ENCODE data around the gene PI16. TPM values are rescaled to one million over a fixed set of nuclear protein-coding genes. Genes with fewer than 3 reads are reported as not detected.

Gene PI16
- total RNA-seq, 1 experiment from 2014 or later: 0.17 TPM

- no peak overlapping the region for H3K4me3 Mint-ChIP-seq
- ChIA-PET CTCF (interaction anchor here (1.2 kb wide), 1 partner anchor 14 kb away, joined by 3 read pairs; no protein-coding TSS in a partner anchor), POLR2A (no interaction called here)
- TF ChIP-seq ZNF281 (CRISPR knock-in tag; IDR thresholded peaks at IDR 0.05) (no peak), ZNF317 (CRISPR knock-in tag; IDR thresholded peaks at IDR 0.05; ENCODE audit: borderline replicate concordance, low read depth) (no peak), IRF2 (CRISPR knock-in tag; IDR thresholded peaks at IDR 0.05; ENCODE audit: borderline replicate concordance, low read depth) (no peak)
- H3K36me3 Mint-ChIP-seq: no peaks in the 10 kb centered on the region
- ATAC-seq (no peak), DNase-seq (ENCODE audit: low spot score) (no peak)
- H3K4me1 Mint-ChIP-seq: 0 out of 2 replicates have a peak, but pooled peaks cover 2% of the 10 kb centered on the region
- no peak overlapping the region; the same call in 1 of the 2 replicates for H3K27ac Mint-ChIP-seq
- no peaks in the 10 kb centered on the region for H3K27me3 Mint-ChIP-seq (ENCODE audit: low read depth)
- H3K9me3 Mint-ChIP-seq: no peaks in the 10 kb centered on the region
Observed at GRCh38 chr6:37004044-37004980, 49.8 kb downstream of the PI16 start.

DNA sequence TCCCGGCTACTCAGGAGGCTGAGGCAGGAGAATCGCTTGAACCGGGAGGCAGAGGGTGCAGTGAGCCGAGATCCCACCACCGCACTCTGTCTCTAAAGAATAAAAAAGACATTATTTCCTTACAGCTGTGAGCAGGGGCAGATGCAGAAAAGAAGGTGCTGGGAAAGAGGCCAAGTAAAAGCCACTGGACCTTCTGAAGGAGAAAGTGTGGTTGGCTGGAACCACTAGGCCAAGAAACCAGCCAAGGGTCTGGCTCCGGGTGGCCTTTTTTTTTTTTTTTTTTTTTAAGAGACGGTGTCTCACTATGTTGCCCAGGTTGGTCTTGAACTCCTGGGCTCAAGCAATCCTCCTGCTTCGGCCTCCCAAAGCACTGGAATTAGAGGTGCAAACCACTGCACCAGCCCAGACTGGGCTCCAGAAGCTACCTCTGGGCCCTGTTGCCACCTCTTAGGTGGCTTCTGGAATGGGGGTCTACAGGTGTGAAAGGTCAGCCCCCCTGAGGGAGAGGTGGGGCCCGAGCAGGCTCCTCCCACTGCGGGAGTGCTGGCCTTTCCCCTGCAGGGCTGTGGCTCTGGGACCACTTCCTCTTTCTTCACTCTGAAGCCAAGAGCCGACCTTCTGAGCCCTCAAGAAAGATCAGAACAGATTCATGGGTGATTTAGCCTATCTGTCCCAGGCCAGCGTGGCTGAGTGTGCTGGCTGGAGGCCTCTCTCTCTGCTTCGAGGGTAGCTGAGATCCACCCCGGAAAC lies 50.7 kb downstream of the PI16 start, which contains the start of gene FGD2:
Gene FGD2, plus strand, starts transcription at position 595 of the 750 bp plus-strand sequence. CDS start 163 bp downstream, outside the sequence.
- TF ChIP-seq ZNF425 (CRISPR knock-in tag; conservative IDR thresholded peaks at IDR 0.05): no peak
- no peak for TF ChIP-seq CBFB (CRISPR knock-in tag; IDR thresholded peaks at IDR 0.05; ENCODE audit: low read depth)
- TF ChIP-seq, protein P1, sequence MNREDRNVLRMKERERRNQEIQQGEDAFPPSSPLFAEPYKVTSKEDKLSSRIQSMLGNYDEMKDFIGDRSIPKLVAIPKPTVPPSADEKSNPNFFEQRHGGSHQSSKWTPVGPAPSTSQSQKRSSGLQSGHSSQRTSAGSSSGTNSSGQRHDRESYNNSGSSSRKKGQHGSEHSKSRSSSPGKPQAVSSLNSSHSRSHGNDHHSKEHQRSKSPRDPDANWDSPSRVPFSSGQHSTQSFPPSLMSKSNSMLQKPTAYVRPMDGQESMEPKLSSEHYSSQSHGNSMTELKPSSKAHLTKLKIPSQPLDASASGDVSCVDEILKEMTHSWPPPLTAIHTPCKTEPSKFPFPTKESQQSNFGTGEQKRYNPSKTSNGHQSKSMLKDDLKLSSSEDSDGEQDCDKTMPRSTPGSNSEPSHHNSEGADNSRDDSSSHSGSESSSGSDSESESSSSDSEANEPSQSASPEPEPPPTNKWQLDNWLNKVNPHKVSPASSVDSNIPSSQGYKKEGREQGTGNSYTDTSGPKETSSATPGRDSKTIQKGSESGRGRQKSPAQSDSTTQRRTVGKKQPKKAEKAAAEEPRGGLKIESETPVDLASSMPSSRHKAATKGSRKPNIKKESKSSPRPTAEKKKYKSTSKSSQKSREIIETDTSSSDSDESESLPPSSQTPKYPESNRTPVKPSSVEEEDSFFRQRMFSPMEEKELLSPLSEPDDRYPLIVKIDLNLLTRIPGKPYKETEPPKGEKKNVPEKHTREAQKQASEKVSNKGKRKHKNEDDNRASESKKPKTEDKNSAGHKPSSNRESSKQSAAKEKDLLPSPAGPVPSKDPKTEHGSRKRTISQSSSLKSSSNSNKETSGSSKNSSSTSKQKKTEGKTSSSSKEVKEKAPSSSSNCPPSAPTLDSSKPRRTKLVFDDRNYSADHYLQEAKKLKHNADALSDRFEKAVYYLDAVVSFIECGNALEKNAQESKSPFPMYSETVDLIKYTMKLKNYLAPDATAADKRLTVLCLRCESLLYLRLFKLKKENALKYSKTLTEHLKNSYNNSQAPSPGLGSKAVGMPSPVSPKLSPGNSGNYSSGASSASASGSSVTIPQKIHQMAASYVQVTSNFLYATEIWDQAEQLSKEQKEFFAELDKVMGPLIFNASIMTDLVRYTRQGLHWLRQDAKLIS (CRISPR knock-in tag; IDR thresholded peaks at IDR 0.05; ENCODE audit: borderline replicate concordance): no peak
- TF ChIP-seq PRRX2 (CRISPR knock-in tag; IDR thresholded peaks at IDR 0.05): no peak
- no peak for TF ChIP-seq ETV6 (CRISPR knock-in tag; IDR thresholded peaks at IDR 0.05)
- TF ChIP-seq E2F1 (CRISPR knock-in tag; IDR thresholded peaks at IDR 0.05): no peak
- TF ChIP-seq RELA (CRISPR knock-in tag; IDR thresholded peaks at IDR 0.05; ENCODE audit: borderline replicate concordance): no peak
- TF ChIP-seq SOX15 (CRISPR knock-in tag; IDR thresholded peaks at IDR 0.05): no peak
- no peak for TF ChIP-seq SMAD4 (CRISPR knock-in tag; IDR thresholded peaks at IDR 0.05)
- no peak for TF ChIP-seq NR2C2 (CRISPR knock-in tag; IDR thresholded peaks at IDR 0.05)
- no peak for TF ChIP-seq ZNF512 (CRISPR knock-in tag; IDR thresholded peaks at IDR 0.05; ENCODE audit: borderline replicate concordance)
- TF ChIP-seq JUN (CRISPR knock-in tag; IDR thresholded peaks at IDR 0.05): no peak
- ChIA-PET CTCF (interaction anchor here (0.7 to 2.6 kb wide), 2 partner anchors 13 to 98 kb away, joined by 3 to 41 read pairs; no protein-coding TSS in a partner anchor), POLR2A (interaction anchor here (2.1 kb wide), 1 partner anchor 13 kb away, joined by 5 read pairs; no protein-coding TSS in a partner anchor)
- Mint-ChIP-seq H3K9me3 (no peaks in the 10 kb centered on the region), H3K4me3 (no peak within 1 kb of the TSS), H3K4me1 (no peaks in the 10 kb centered on the region), H3K36me3 (no peaks in the 10 kb centered on the region), H3K27me3 (ENCODE audit: low read depth) (no peaks in the 10 kb centered on the region), H3K27ac (no peak within 1 kb of the TSS)
- DNase-seq (ENCODE audit: low spot score): no peak
- peak; percentile 28; the same call in 1 of the 2 replicates for ATAC-seq
